Ovary (tissue), 9 donors: Measurements from ENCODE around the gene C1QTNF8. TPM values are rescaled to one million over a fixed set of nuclear protein-coding genes. Genes with fewer than 3 reads are reported as not detected.

Experiments
- DNase-seq, 5 donors: peaks; one replicate each; pipeline ENCODE4 v3.0.0-alpha.2; 2019 to 2020
- H3K27ac ChIP-seq, 2 donors: fragments of 200-600 bp; one replicate each; pipeline versions ENCODE4 v1.5.1 to v1.8.0; 2019 to 2022
- H3K27me3 ChIP-seq: fragments of 200-600 bp; one replicate; pipeline ENCODE4 v1.8.0; 2022
- H3K36me3 ChIP-seq: fragments of 200-600 bp; sonication (generic); one replicate; pipeline ENCODE4 v1.5.1; 2019
- H3K4me1 ChIP-seq: one replicate; pipeline ENCODE4 v1.8.1; 2013; ENCODE audit warnings: mild to moderate bottlenecking, moderate library complexity; ENCODE audit not compliant: insufficient read depth
- H3K4me3 ChIP-seq: fragments of 200-600 bp; sonication (generic); one replicate; pipeline ENCODE4 v1.5.1; 2017
- H3K9me3 ChIP-seq, 2 donors: fragments of 200-600 bp in 1 of 2; sonication (generic) in 1 of 2; one replicate each; pipeline versions ENCODE4 v1.5.1 to v1.8.1; 2013 to 2019; ENCODE audit warnings: mild to moderate bottlenecking in 1 of 2, moderate library complexity in 1 of 2
- CTCF ChIP-seq, 3 donors: fragments of 450-650 bp in 2 of 3; fragments of 200-600 bp in 1 of 3; IDR thresholded peaks; one replicate each; pipeline versions ENCODE4 v1.5.1 to v1.8.0; 2016 to 2022; ENCODE audit warnings: antibody characterized with exemption in 3 of 3, mild to moderate bottlenecking in 1 of 3
- EP300 ChIP-seq: sonication (generic); formaldehyde crosslinking; IDR thresholded peaks from one replicate; pipeline ENCODE4 v1.6.1; 2017; ENCODE audit warnings: antibody characterized with exemption
- POLR2A ChIP-seq: fragments of 450-650 bp; IDR thresholded peaks from one replicate; pipeline ENCODE4 v1.6.1; 2017; ENCODE audit warnings: antibody characterized with exemption, mild to moderate bottlenecking, moderate library complexity
- WGBS, 3 donors: extraction: QIAGEN DNeasy Blood & Tissue Kit in 1 of 3; methylation state at CpG; one replicate each; pipeline versions ENCODE4 v1.1.5 to v1.1.7; 2013 to 2017; 5-methylcytosine and 5-hydroxymethylcytosine counted together
- intact Hi-C, 4 donors: fragments of 100-400 bp; cut with DNase I; formaldehyde crosslinking; loops; one replicate each; pipeline versions ENCODE4 v1.11.0 to v1.15.1; 2022 to 2023
- polyA plus RNA-seq, 2 donors: library from polyadenylated mRNA; stranded (reverse); fragments of 200-250 nt in 1 of 2; fragments of 350-450 nt in 1 of 2; fragmentation: Illumina TruSeq in 1 of 2; extraction: RNeasy Lipid Tissue Mini Kit (QIAGEN cat#74804) in 1 of 2; gene quantifications; one replicate each; pipeline ENCODE4 v1.2.3, GENCODE V29; 2013 to 2014
- total RNA-seq, 7 donors: library from RNA; depleted of rRNA in 2 of 7; stranded (reverse); fragments of >200 nt in 2 of 7; fragmentation: NEBNext Ultra II Directional in 3 of 7; extraction: Animal tissue kit (Norgen Biotek cat#: 25700) in 3 of 7; gene quantifications; one replicate each; pipeline versions ENCODE4 v1.1.0 to v1.2.4, GENCODE V29; 2016 to 2023
- donor health status: DM: no; HTN: no; CAD: no; lungs with moderate emphysema.
- donor health status: DM: no; HTN: no; CAD: no.
- donor health status: Bipolar disorder and iron deficiency.
- donor health status: DM: yes; HTN: yes; CAD: no.
- donor health status: DM: no; HTN: no; CAD: no.
- donor health status: DM: yes; HTN: yes; CAD: no.

Gene C1QTNF8
- total and polyA plus RNA-seq, 9 donors: 0.80 TPM; not detected in 8

DNA sequence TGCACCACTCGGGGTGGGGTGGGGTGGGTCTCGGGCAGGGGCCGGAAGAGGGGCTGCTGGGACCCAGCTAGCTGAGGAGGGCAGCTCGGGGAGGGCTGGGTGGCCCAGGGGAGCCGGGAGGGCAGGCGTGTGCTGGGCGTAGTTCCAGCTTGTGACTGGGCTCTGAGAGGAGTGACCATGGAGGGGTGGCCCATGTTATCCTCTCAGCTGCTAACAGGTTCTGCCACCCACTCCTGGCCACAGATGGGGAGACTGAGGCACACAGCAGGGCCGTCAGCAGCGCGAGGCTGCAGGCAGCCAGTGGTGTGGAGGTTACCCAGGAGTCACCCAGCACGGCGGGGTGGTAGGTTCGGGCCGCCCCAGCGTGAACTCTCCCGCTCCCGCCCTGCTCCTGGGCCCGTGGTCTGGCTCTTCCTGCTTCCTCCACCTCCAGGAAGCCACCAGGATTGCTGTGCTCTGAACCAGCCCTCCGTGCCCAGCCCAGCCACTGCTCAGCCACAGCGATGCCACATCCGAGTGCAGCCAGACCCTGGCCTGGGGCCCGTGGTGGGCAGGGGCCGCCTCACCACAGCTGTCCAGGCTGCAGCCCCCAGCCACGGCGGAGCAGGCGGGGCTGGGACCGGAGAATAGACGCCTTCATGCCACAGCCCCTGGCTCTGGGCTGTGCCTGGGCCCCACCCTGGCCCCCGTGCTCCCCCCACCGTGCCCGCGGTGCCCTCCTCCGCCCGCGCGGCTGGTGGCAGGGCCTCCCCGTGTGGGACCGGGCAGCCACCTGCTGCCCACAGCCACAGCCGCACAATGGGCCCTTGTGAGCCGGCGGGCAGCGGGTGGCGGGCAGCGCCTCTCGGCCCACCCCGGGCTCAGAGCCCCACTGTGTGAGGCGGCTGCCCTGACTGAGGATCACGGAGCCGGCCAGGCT is 49.8 kb downstream of the C1QTNF8 start:
- H3K9me3 ChIP-seq: peaks cover 0 to 5% of the 10 kb centered on the region in 2 donors
- WGBS, 3 donors: 65 to 75% (median 71%) methylated on average over 23 to 49 of the region's 49 CpGs
- no peak overlapping the region for H3K27ac ChIP-seq
- H3K4me1 ChIP-seq: no peaks in the 10 kb centered on the region
- no peaks in the 10 kb centered on the region for H3K36me3 ChIP-seq
- DNase-seq: no peak
- no peak for TF ChIP-seq EP300
- no peak for TF ChIP-seq CTCF (IDR thresholded peaks at IDR 0.05)
- no peak for TF ChIP-seq POLR2A
- intact Hi-C loops: no loop called here
- no peak overlapping the region for H3K4me3 ChIP-seq
- no peaks in the 10 kb centered on the region for H3K27me3 ChIP-seq

DNA sequence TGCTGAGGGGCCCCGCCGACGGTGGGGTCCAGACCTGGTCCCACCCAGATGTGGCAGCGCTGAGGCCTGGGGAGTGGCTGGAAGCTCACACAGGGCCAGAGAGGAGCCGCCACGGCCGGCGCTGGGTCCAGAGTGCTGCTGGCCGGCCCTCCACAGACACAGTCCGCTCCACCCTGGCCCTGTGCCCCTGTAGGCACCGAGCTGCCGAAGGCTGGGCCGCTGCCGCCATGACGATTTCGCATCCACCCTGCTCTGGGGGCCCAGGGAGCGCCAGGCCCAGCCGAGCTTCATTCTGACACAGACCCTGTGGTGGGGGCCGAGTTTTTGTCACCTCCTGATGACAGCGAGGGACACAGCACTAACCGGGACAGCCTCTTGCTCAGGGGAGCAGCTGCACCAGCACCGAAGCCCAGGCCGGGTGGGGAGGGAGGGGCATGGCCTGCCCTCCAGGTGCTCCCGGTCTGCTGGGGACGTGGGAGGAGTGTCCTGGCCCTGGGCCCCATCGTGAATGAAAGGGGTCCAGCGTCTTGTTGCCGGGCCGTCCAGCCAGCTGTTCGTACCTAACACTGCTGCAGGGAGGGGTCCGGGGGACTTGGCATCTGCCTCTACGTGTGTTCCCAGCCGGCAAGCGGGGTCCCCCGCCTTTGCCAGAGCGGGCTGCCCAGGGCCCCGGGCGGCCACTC is 50.6 kb downstream of the C1QTNF8 start:
- intact Hi-C loops: no loop called here
- H3K4me1 ChIP-seq: no peaks in the 10 kb centered on the region
- H3K27me3 ChIP-seq: no peaks in the 10 kb centered on the region
- H3K36me3 ChIP-seq: no peaks in the 10 kb centered on the region
- DNase-seq: no peak
- no peak overlapping the region for H3K4me3 ChIP-seq
- TF ChIP-seq POLR2A (no peak), EP300 (no peak), CTCF (IDR thresholded peaks at IDR 0.05) (no peak)
- WGBS, 3 donors: 11 to 20% (median 14%) methylated on average over 29 to 38 of the region's 38 CpGs
- no peak overlapping the region for H3K27ac ChIP-seq
- H3K9me3 ChIP-seq: peaks cover 0 to 5% of the 10 kb centered on the region in 2 donors

GRCh38 chr16:1044460-1045309 is 51.4 kb downstream of the C1QTNF8 start:
- no peaks in the 10 kb centered on the region for H3K27me3 ChIP-seq
- no peak for DNase-seq
- intact Hi-C loops: no loop called here
- H3K9me3 ChIP-seq: peaks cover 0 to 5% of the 10 kb centered on the region in 2 donors
- WGBS, 3 donors: 37 to 43% (median 41%) methylated on average over 32 to 43 of the region's 43 CpGs
- no peaks in the 10 kb centered on the region for H3K36me3 ChIP-seq
- H3K4me3 ChIP-seq: no peak overlapping the region
- no peak overlapping the region for H3K27ac ChIP-seq
- no peak for TF ChIP-seq EP300
- TF ChIP-seq CTCF (IDR thresholded peaks at IDR 0.05): no peak
- no peak for TF ChIP-seq POLR2A
- H3K4me1 ChIP-seq: no peaks in the 10 kb centered on the region

DNA sequence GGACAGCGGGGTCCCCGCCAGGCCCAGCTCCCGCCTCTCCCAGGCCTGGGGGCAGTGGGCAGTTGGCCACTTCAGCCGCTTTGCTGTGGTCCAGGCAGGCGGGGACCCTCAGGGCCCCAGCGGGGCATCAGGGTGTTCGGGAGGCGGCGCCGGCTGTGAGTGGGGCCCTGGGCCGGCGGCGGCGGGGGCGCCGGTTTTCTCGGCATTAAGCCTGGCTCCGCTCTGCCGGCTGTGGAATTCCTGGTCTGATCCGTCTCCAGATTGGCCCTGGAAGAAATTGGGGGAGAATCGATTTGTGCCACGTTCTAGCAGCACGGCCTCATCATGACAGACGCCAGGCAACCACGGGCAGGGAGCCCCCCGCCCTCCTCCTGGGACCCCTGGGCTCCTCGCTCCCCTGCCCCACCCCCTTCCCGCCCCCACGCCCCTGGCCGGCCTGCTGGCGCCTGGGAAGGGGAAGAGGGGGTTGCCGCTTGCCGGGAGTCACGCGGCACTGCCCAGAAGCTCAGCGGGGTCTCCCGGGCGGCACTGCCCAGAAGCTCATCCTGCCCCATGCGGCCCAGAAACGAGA is 52.1 kb downstream of the C1QTNF8 start:
- no peak overlapping the region for H3K4me3 ChIP-seq
- H3K36me3 ChIP-seq: no peaks in the 10 kb centered on the region
- no peak for DNase-seq
- no peak overlapping the region for H3K27ac ChIP-seq
- 0 to 8% (median 6%) methylated on average over 3 to 40 of the region's 40 CpGs for WGBS, 3 donors
- intact Hi-C loops: no loop called here
- H3K9me3 ChIP-seq: peaks cover 0 to 5% of the 10 kb centered on the region in 2 donors
- H3K27me3 ChIP-seq: no peaks in the 10 kb centered on the region
- no peak for TF ChIP-seq EP300
- no peak for TF ChIP-seq POLR2A
- no peak for TF ChIP-seq CTCF (IDR thresholded peaks at IDR 0.05)
- no peaks in the 10 kb centered on the region for H3K4me1 ChIP-seq
